ENCODE data around the gene MELTF. TPM values are rescaled to one million over a fixed set of nuclear protein-coding genes. Genes with fewer than 3 reads are reported as not detected.

The MELTF gene
- total and polyA plus RNA-seq, 9 of the 15 experiments (the other 6 are each of a cell fraction or from before 2014, with no cell fraction given): 0.35 to 10.5 (median 4.5) TPM

- peaks cover 18 to 48% of the 10 kb centered on the region in 2 experiments for H3K4me1 ChIP-seq (replicated peaks in 1 of 2; ENCODE audit: control insufficient read depth in 2 of 2, insufficient read depth in 2 of 2, low read length in 2 of 2)
- CTCF ChIA-PET (ENCODE audit: low intra/inter-chr PET ratio): no interaction called here
- H3K4me3 ChIP-seq: no peak overlapping the region
- H2AFZ ChIP-seq (ENCODE audit: low read depth, low read length): no peak overlapping the region
- H3K27me3 ChIP-seq (ENCODE audit: control insufficient read depth in 2 of 2, insufficient read depth in 2 of 2, low read length in 2 of 2): no peaks in the 10 kb centered on the region
- POLR2A ChIA-PET: interaction anchor here (0.6 to 1.1 kb wide), 3 partner anchors 9 to 462 kb away, joined by 3 to 5 read pairs (median 3); no protein-coding TSS in a partner anchor
- no peak overlapping the region for H3K4me2 ChIP-seq (ENCODE audit: insufficient read depth, low read length)
- intact Hi-C loops (cut with micrococcal nuclease) (no loop called here), in situ Hi-C loops (cut with MboI) (loop anchor here (25.0 kb wide), 1 partner anchor 523 kb away; no protein-coding TSS in a partner anchor)
- WGBS (ENCODE audit: insufficient coverage, low coverage, missing lambda C conversion rate): 77% methylated on average over 19 of the region's 19 CpGs
- no peaks in the 10 kb centered on the region for H3K36me3 ChIP-seq (ENCODE audit: control insufficient read depth, insufficient read depth, low read length)
- BruUV-seq (replicated peaks): no TSS peak
- no peak overlapping the region for H3K9ac ChIP-seq (ENCODE audit: insufficient read depth in 1 of 2, low read depth in 2 of 2, low read length in 2 of 2)
- peaks cover 4% of the 10 kb centered on the region for H3K9me1 ChIP-seq (ENCODE audit: control insufficient read depth, insufficient read depth, low read length)
- TF ChIP-seq TRIM24 (IDR thresholded peaks at IDR 0.05) (no peak), NR2F6 (CRISPR knock-in tag; IDR thresholded peaks at IDR 0.05) (no peak), CBX2 (IDR thresholded peaks at IDR 0.05; ENCODE audit: insufficient read depth, low read length, poor library complexity, severe bottlenecking) (no peak), ATF1 (CRISPR knock-in tag; IDR thresholded peaks at IDR 0.05) (no peak), ATF1 (tag; IDR thresholded peaks at IDR 0.05) (no peak), ZNF121 (CRISPR knock-in tag; conservative IDR thresholded peaks at IDR 0.05) (no peak), HMG20A (CRISPR knock-in tag; conservative IDR thresholded peaks at IDR 0.05) (no peak), GATAD2A (IDR thresholded peaks at IDR 0.05) (no peak), CCAR2 (IDR thresholded peaks at IDR 0.05; ENCODE audit: low read depth, low read length) (no peak), C11orf30 (IDR thresholded peaks at IDR 0.05; ENCODE audit: low read depth) (no peak), LEF1 (IDR thresholded peaks at IDR 0.05) (no peak)
- TF ChIP-seq, protein P1, sequence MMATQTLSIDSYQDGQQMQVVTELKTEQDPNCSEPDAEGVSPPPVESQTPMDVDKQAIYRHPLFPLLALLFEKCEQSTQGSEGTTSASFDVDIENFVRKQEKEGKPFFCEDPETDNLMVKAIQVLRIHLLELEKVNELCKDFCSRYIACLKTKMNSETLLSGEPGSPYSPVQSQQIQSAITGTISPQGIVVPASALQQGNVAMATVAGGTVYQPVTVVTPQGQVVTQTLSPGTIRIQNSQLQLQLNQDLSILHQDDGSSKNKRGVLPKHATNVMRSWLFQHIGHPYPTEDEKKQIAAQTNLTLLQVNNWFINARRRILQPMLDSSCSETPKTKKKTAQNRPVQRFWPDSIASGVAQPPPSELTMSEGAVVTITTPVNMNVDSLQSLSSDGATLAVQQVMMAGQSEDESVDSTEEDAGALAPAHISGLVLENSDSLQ (IDR thresholded peaks at IDR 0.05): no peak
- H4K20me1 ChIP-seq (replicated peaks; ENCODE audit: control insufficient read depth, insufficient read depth, low read length): 0 out of 2 replicates have a peak, but pooled peaks cover 4% of the 10 kb centered on the region
- ATAC-seq (no peak), FAIRE-seq (no peak), DNase-seq (ENCODE audit: extremely low read depth in 1 of 4, low spot score in 3 of 4) (no peak)
- no peaks in the 10 kb centered on the region for H3K9me3 ChIP-seq (replicated peaks; ENCODE audit: control insufficient read depth, insufficient read depth, low read depth, low read length)
- no peak overlapping the region for H3K27ac ChIP-seq (ENCODE audit: extremely low read depth, low read depth, low read length)
- H3K79me2 ChIP-seq (ENCODE audit: control insufficient read depth, insufficient read depth, low read length): no peaks in the 10 kb centered on the region
Observed at GRCh38 chr3:196989721-196990262, 39.8 kb downstream of the MELTF start.

All from K562 (cell line).